H1 (cell line): Measurements from ENCODE around the gene PKMYT1. TPM values are rescaled to one million over a fixed set of nuclear protein-coding genes. Genes with fewer than 3 reads are reported as not detected.

ENCODE experiments used
- CTCF ChIA-PET: fragments of 300-600 bp; sonication (Branson Sonifier 250); formaldehyde crosslinking; loops from one replicate; lab custom pipeline; 2021; ENCODE audit not compliant: partially characterized antibody; lab: Charles Lee
- POLR2A ChIA-PET: fragments of 300-600 bp; sonication (Branson Sonifier 250); formaldehyde crosslinking; loops from one replicate; lab custom pipeline; 2021; ENCODE audit warnings: inconsistent platforms; ENCODE audit not compliant: partially characterized antibody; lab: Charles Lee
- DNase-seq, 2 experiments: peaks; one replicate each; pipeline versions ENCODE4 v3.0.0 to v3.0.0-alpha.2; 2010 to 2022; ENCODE audit warnings: low spot score in 2 of 2, low read depth in 1 of 2, mixed read lengths in 1 of 2
- FAIRE-seq: peaks from 2 replicates; lab custom pipeline; 2011; peaks lifted over from hg19 to GRCh38; lab: Jason Lieb, UNC
- H2AFZ ChIP-seq: 2 replicates; pipeline ENCODE4 v1.8.1; 2012; ENCODE audit warnings: low read length, inconsistent platforms
- H2AK5ac ChIP-seq: 2 replicates; pipeline ENCODE4 v1.6.1; 2013; ENCODE audit warnings: low read depth, low read length
- H2BK120ac ChIP-seq: replicated peaks from 2 replicates; pipeline ENCODE3; 2013; ENCODE audit warnings: low read depth, low read length, inconsistent platforms
- H2BK12ac ChIP-seq: 2 replicates; pipeline ENCODE4 v1.6.1; 2013; ENCODE audit warnings: low read depth, low read length
- H2BK15ac ChIP-seq: 2 replicates; pipeline ENCODE4 v1.6.1; 2013; ENCODE audit warnings: low read length
- H2BK20ac ChIP-seq: 2 replicates; pipeline ENCODE4 v1.6.1; 2013; ENCODE audit warnings: low read length
- H2BK5ac ChIP-seq: 2 replicates; pipeline ENCODE4 v1.6.1; 2013; ENCODE audit warnings: low read depth, low read length
- H3K14ac ChIP-seq: 2 replicates; pipeline ENCODE4 v1.6.1; 2013; ENCODE audit warnings: inconsistent platforms; ENCODE audit not compliant: insufficient read length
- H3K18ac ChIP-seq: 2 replicates; pipeline ENCODE4 v1.6.1; 2013; ENCODE audit warnings: low read length; ENCODE audit errors: extremely low read depth
- H3K23ac ChIP-seq: 2 replicates; pipeline ENCODE4 v1.6.1; 2013; ENCODE audit warnings: inconsistent platforms; ENCODE audit not compliant: insufficient read length
- H3K23me2 ChIP-seq: 2 replicates; pipeline ENCODE4 v1.6.1; 2013; ENCODE audit warnings: low read depth, low read length
- H3K27ac ChIP-seq: 2 replicates; pipeline ENCODE4 v1.6.1; 2011; ENCODE audit warnings: low read depth, low read length, inconsistent platforms
- H3K27me3 ChIP-seq, 4 experiments: replicated peaks in 1 of 4; 1 replicate in 1 of 4; 2 replicates in 3 of 4; pipeline versions ENCODE4 v1.6.1 to v1.8.1; 2011 to 2013; ENCODE audit warnings: low read length in 3 of 4, mild to moderate bottlenecking in 3 of 4, inconsistent platforms in 2 of 4, mixed read lengths in 2 of 4, moderate library complexity in 1 of 4; ENCODE audit not compliant: control insufficient read depth in 3 of 4, insufficient read depth in 3 of 4; ENCODE audit errors: extremely low read depth in 1 of 4
- H3K36me3 ChIP-seq, 4 experiments: 2 replicates each; pipeline versions ENCODE4 v1.6.1 to v1.8.1; 2011 to 2013; ENCODE audit warnings: mild to moderate bottlenecking in 4 of 4, low read length in 3 of 4, moderate library complexity in 2 of 4, control low read depth in 1 of 4, inconsistent platforms in 1 of 4; ENCODE audit not compliant: insufficient read depth in 4 of 4, control insufficient read depth in 2 of 4
- H3K4ac ChIP-seq: replicated peaks from 2 replicates; pipeline ENCODE3; 2013; ENCODE audit warnings: low read length, low read depth, mixed read lengths, inconsistent platforms; ENCODE audit not compliant: insufficient read length
- H3K4me1 ChIP-seq, 4 experiments: replicated peaks in 1 of 4; 1 replicate in 1 of 4; 2 replicates in 3 of 4; pipeline versions ENCODE4 v1.6.1 to v1.8.1; 2011 to 2013; ENCODE audit warnings: low read length in 3 of 4, inconsistent platforms in 2 of 4, mixed read lengths in 1 of 4; ENCODE audit not compliant: insufficient read depth in 4 of 4, control insufficient read depth in 3 of 4
- H3K4me2 ChIP-seq, 2 experiments: 2 replicates each; pipeline versions ENCODE4 v1.6.1 to v1.8.1; 2011 to 2013; ENCODE audit warnings: low read depth in 2 of 2, low read length in 2 of 2, control low read depth in 1 of 2, inconsistent platforms in 1 of 2, mild to moderate bottlenecking in 1 of 2; ENCODE audit not compliant: insufficient read depth in 1 of 2
- H3K4me3 ChIP-seq, 4 experiments: fragments of 200-600, 300-600 bp in 1 of 4; sonication (generic), shearing (Covaris generic), sonication (Bioruptor Twin) in 1 of 4; 2 replicates each; pipeline versions ENCODE4 v1.5.1 to v1.8.1; 2011 to 2016; ENCODE audit warnings: low read length in 4 of 4, low read depth in 3 of 4, control low read depth in 2 of 4, inconsistent platforms in 2 of 4, mild to moderate bottlenecking in 2 of 4, mixed read lengths in 1 of 4, moderate library complexity in 1 of 4; ENCODE audit not compliant: insufficient read depth in 2 of 4; ENCODE audit errors: extremely low read depth in 1 of 4
- H3K56ac ChIP-seq: replicated peaks from 2 replicates; pipeline ENCODE3; 2013; ENCODE audit warnings: low read depth, mild to moderate bottlenecking, mixed read lengths, low read length, inconsistent platforms; ENCODE audit not compliant: insufficient read length
- H3K79me1 ChIP-seq: 2 replicates; pipeline ENCODE4 v1.6.1; 2013; ENCODE audit warnings: low read depth, low read length, control low read depth
- H3K79me2 ChIP-seq, 2 experiments: 2 replicates each; pipeline versions ENCODE4 v1.6.1 to v1.8.1; 2012 to 2013; ENCODE audit warnings: low read length in 2 of 2, mild to moderate bottlenecking in 2 of 2, inconsistent platforms in 1 of 2; ENCODE audit not compliant: insufficient read depth in 2 of 2, control insufficient read depth in 1 of 2
- H3K9ac ChIP-seq, 4 experiments: replicated peaks in 1 of 4; 1 replicate in 1 of 4; 2 replicates in 3 of 4; pipeline versions ENCODE4 v1.6.1 to v1.8.1; 2011 to 2013; ENCODE audit warnings: low read depth in 3 of 4, low read length in 3 of 4, control low read depth in 2 of 4, mild to moderate bottlenecking in 2 of 4, moderate library complexity in 2 of 4, inconsistent platforms in 1 of 4; ENCODE audit errors: extremely low read depth in 1 of 4
- H3K9me3 ChIP-seq, 2 experiments: 2 replicates each; pipeline versions ENCODE4 v1.6.1 to v1.8.1; 2012 to 2013; ENCODE audit warnings: mild to moderate bottlenecking in 2 of 2, moderate library complexity in 2 of 2, control low read depth in 1 of 2, inconsistent platforms in 1 of 2, low read depth in 1 of 2, low read length in 1 of 2, mixed read lengths in 1 of 2; ENCODE audit not compliant: insufficient read depth in 2 of 2
- H4K20me1 ChIP-seq, 2 experiments: replicated peaks in 1 of 2; 2 replicates each; pipeline versions ENCODE3 to v1.8.1; 2011 to 2013; ENCODE audit warnings: inconsistent platforms in 2 of 2, low read length in 2 of 2, mild to moderate bottlenecking in 1 of 2; ENCODE audit not compliant: insufficient read depth in 2 of 2, control insufficient read depth in 1 of 2
- H4K5ac ChIP-seq: 2 replicates; pipeline ENCODE4 v1.6.1; 2013; ENCODE audit warnings: low read length, low read depth, mixed read lengths, inconsistent platforms; ENCODE audit not compliant: insufficient read length
- H4K8ac ChIP-seq: 2 replicates; pipeline ENCODE4 v1.8.0; 2013; ENCODE audit warnings: mild to moderate bottlenecking, moderate library complexity, low read length, inconsistent platforms; ENCODE audit not compliant: insufficient read depth; ENCODE audit errors: extremely low read depth
- H4K91ac ChIP-seq: replicated peaks from 2 replicates; pipeline ENCODE3; 2013; ENCODE audit warnings: low read length, mixed read lengths, inconsistent platforms; ENCODE audit not compliant: insufficient read length
- BRCA1 ChIP-seq: IDR thresholded peaks from 2 replicates; pipeline ENCODE4 v1.6.1; 2012; ENCODE audit warnings: low read depth, low read length, improper control_type of control experiment
- CEBPB ChIP-seq: IDR thresholded peaks from 2 replicates; pipeline ENCODE4 v1.6.1; 2012; ENCODE audit warnings: low read depth, low read length
- EGR1 ChIP-seq: IDR thresholded peaks from 2 replicates; pipeline ENCODE4 v1.6.1; 2011; ENCODE audit warnings: low read depth, low read length, borderline replicate concordance
- GABPA ChIP-seq: IDR thresholded peaks from 2 replicates; pipeline ENCODE4 v1.6.1; 2011; ENCODE audit warnings: mild to moderate bottlenecking, low read length, moderate library complexity, borderline replicate concordance; ENCODE audit not compliant: insufficient read depth
- JUND ChIP-seq: IDR thresholded peaks from 2 replicates; pipeline ENCODE4 v1.6.1; 2011; ENCODE audit warnings: mild to moderate bottlenecking, improper control_type of control experiment, low read length
- KDM4A ChIP-seq: IDR thresholded peaks from one replicate; pipeline ENCODE4 v1.7.1; 2012; ENCODE audit warnings: low read depth, mild to moderate bottlenecking, moderate library complexity, low read length, inconsistent platforms; ENCODE audit not compliant: severe bottlenecking
- NANOG ChIP-seq: IDR thresholded peaks from 2 replicates; pipeline ENCODE4 v1.6.1; 2011; ENCODE audit warnings: low read length, low read depth, mild to moderate bottlenecking, inconsistent platforms; ENCODE audit not compliant: insufficient read depth, poor library complexity, severe bottlenecking
- NRF1 ChIP-seq: IDR thresholded peaks from 2 replicates; pipeline ENCODE4 v1.6.1; 2011; ENCODE audit warnings: mild to moderate bottlenecking, low read depth, low read length, improper control_type of control experiment
- SP4 ChIP-seq: IDR thresholded peaks from 2 replicates; pipeline ENCODE4 v1.6.1; 2012; ENCODE audit warnings: low read length, inconsistent platforms
- TBP ChIP-seq: IDR thresholded peaks from 2 replicates; pipeline ENCODE4 v1.6.1; 2011; ENCODE audit warnings: low read depth, low read length, improper control_type of control experiment
- WGBS, 2 experiments: shearing (Covaris generic) in 1 of 2; methylation state at CpG; one replicate each; pipeline versions ENCODE4 v1.1.6 to v1.1.7; 2013 to 2015; ENCODE audit warnings: low lambda C conversion rate in 2 of 2, mixed read lengths in 2 of 2, inconsistent platforms in 1 of 2, low coverage in 1 of 2, missing lambda C conversion rate in 1 of 2; ENCODE audit not compliant: insufficient replicate concordance in 2 of 2, insufficient coverage in 1 of 2, insufficient read length in 1 of 2; ENCODE audit errors: extremely low coverage in 1 of 2, missing lambda C conversion rate in 1 of 2; 5-methylcytosine and 5-hydroxymethylcytosine counted together
- polyA plus RNA-seq, 7 experiments: library from polyadenylated mRNA; depleted of rRNA in 3 of 7; stranded (reverse) in 5 of 7; unstranded in 2 of 7; fragments of >200 nt in 5 of 7; fragments of 200-250 nt in 2 of 7; gene quantifications; 1 replicate in 5 of 7; 2 replicates in 1 of 7; 4 replicates in 1 of 7; pipeline versions ENCODE4 v1.2.1 to v1.2.3, GENCODE V29; 2011 to 2013; ENCODE audit warnings: missing spikeins in 2 of 7, mixed read lengths in 2 of 7
- total RNA-seq: library from RNA; stranded (reverse); fragmentation: NEBNext Ultra II Directional; extraction: Animal tissue kit (Norgen Biotek cat#: 25700); gene quantifications from 2 replicates; pipeline ENCODE4 v1.2.1, GENCODE V29; 2021
- TF ChIP-seq, protein P1 (sequence below), 3 experiments: IDR thresholded peaks; 1 replicate in 2 of 3; 2 replicates in 1 of 3; pipeline versions ENCODE4 v1.5.1 to v1.6.1; 2011; ENCODE audit warnings: low read length in 3 of 3, mild to moderate bottlenecking in 3 of 3, inconsistent platforms in 2 of 3, low read depth in 1 of 3, moderate library complexity in 1 of 3; ENCODE audit not compliant: insufficient read depth in 1 of 3; ENCODE audit errors: control extremely low read depth in 1 of 3

The PKMYT1 gene
- total and polyA plus RNA-seq, 2 of the 8 experiments (the other 6 are each of a cell fraction or from before 2014, with no cell fraction given) = 74.7 to 85.2 TPM

DNA sequence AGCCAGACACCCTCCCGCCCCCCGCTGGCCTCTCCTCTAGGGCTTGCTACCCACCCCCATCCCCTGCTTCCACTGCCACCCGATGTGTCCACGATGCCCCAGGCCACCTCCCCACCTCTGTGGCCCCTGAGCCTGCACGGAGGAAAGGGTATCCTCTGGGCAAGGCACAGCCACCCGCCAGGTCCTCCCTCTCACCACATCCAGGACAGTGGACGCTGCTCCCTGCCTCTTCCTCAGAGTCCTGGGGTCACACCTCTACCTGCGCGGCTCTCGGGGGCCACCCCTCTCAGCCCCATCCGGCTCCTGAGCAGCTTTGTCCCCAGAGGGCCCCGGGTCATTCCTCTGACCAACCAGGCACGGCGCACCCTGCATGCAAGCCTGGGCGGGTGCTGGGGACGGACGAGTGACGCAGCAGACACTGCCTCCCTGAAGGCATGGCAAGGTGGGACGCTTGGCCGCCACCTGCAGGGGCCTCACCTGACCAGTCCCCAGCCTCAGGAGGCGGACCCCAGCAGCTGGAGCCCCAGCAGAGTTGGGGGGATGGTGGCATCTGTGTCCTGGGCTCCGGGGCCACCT lies 43.7 kb downstream of the PKMYT1 start:
- no peak overlapping the region for H2AK5ac ChIP-seq
- ChIA-PET CTCF (interaction anchor here (0.7 to 1.8 kb wide), 2 partner anchors 9 to 144 kb away, joined by 3 to 6 read pairs; no protein-coding TSS in a partner anchor), POLR2A (interaction anchor here (0.7 to 1.4 kb wide), 4 partner anchors 10 to 67 kb away, joined by 3 to 4 read pairs (median 3); no protein-coding TSS in a partner anchor)
- no peak overlapping the region for H3K56ac ChIP-seq
- H3K9ac ChIP-seq = no peak overlapping the region
- H3K4me2 ChIP-seq = no peak overlapping the region
- no peak overlapping the region for H2BK20ac ChIP-seq
- H4K8ac ChIP-seq = no peak overlapping the region
- no peak overlapping the region for H2BK5ac ChIP-seq
- DNase-seq (no peak), FAIRE-seq (no peak)
- no peaks in the 10 kb centered on the region for H4K20me1 ChIP-seq
- H3K9me3 ChIP-seq = no peaks in the 10 kb centered on the region
- H2BK12ac ChIP-seq = no peak overlapping the region
- peaks cover 0 to 15% (median 7%) of the 10 kb centered on the region in 4 experiments; a peak in 4 of 8 replicates for H3K36me3 ChIP-seq
- no peak overlapping the region for H3K23ac ChIP-seq
- no peak overlapping the region for H3K14ac ChIP-seq
- no peak overlapping the region for H3K4ac ChIP-seq
- no peaks in the 10 kb centered on the region for H3K23me2 ChIP-seq
- H4K5ac ChIP-seq = no peak overlapping the region
- H3K79me1 ChIP-seq = no peaks in the 10 kb centered on the region; the same call in 1 of the 2 replicates
- H2AFZ ChIP-seq = no peak overlapping the region
- no peak overlapping the region for H3K4me3 ChIP-seq
- WGBS, 2 experiments = 92% methylated on average over 21 of the region's 22 CpGs; no CpG with 5 or more reads in 1 of the 2 experiments
- H3K4me1 ChIP-seq = no peaks in the 10 kb centered on the region; a peak in 1 of 7 replicates
- H3K18ac ChIP-seq = no peak overlapping the region
- no peaks in the 10 kb centered on the region for H3K79me2 ChIP-seq
- H3K27me3 ChIP-seq = no peaks in the 10 kb centered on the region
- no peak overlapping the region for H2BK120ac ChIP-seq
- no peak overlapping the region for H4K91ac ChIP-seq
- no peak overlapping the region for H2BK15ac ChIP-seq
- H3K27ac ChIP-seq = no peak overlapping the region
- TF ChIP-seq JUND (no peak), TBP (no peak), NANOG (no peak), BRCA1 (no peak), CEBPB (no peak), NRF1 (no peak), EGR1 (no peak), SP4 (no peak), GABPA (no peak), KDM4A (no peak)
- TF ChIP-seq, protein P1, sequence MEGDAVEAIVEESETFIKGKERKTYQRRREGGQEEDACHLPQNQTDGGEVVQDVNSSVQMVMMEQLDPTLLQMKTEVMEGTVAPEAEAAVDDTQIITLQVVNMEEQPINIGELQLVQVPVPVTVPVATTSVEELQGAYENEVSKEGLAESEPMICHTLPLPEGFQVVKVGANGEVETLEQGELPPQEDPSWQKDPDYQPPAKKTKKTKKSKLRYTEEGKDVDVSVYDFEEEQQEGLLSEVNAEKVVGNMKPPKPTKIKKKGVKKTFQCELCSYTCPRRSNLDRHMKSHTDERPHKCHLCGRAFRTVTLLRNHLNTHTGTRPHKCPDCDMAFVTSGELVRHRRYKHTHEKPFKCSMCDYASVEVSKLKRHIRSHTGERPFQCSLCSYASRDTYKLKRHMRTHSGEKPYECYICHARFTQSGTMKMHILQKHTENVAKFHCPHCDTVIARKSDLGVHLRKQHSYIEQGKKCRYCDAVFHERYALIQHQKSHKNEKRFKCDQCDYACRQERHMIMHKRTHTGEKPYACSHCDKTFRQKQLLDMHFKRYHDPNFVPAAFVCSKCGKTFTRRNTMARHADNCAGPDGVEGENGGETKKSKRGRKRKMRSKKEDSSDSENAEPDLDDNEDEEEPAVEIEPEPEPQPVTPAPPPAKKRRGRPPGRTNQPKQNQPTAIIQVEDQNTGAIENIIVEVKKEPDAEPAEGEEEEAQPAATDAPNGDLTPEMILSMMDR (IDR thresholded peaks at IDR 0.05; ENCODE audit: control extremely low read depth in 1 of 3, insufficient read depth in 1 of 3, low read depth in 1 of 3, low read length in 3 of 3) = no peak
